GM19023 (cell line): ENCODE data around the gene KCND2.

ENCODE experiments used
- ATAC-seq: cut with Tn5 transposase; IDR thresholded peaks from one replicate; pipeline ENCODE4 v1.9.1; 2021; ENCODE audit warnings: mild to moderate bottlenecking, moderate library complexity; ENCODE audit not compliant: unreplicated experiment

The KCND2 gene

DNA sequence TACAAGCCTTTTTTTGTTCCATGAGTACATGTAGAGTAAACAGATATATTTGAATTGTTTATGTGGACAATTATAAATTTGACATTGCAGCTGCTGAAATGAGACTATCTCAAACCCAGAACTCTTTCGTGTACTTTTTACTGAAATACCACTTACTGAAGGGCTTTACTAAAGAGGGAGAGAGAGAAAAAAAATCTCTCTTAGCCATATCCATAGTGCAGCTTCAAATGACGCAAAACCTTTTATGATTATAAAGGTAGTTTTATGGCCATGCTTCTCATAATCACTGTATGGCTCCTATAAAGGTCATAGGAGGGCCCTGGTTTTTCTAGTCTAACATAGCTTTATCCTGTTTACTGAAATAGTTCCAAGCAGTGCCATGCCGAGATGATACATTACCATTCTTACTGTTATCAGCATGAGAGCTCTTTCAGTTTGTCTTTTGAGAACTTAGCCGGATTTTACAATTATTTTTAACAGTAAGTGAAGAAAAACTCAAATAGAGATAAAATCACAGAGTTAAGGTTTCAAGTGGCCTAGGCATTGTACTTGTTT lies 35.1 kb downstream of the KCND2 start:
- ATAC-seq: no peak

DNA sequence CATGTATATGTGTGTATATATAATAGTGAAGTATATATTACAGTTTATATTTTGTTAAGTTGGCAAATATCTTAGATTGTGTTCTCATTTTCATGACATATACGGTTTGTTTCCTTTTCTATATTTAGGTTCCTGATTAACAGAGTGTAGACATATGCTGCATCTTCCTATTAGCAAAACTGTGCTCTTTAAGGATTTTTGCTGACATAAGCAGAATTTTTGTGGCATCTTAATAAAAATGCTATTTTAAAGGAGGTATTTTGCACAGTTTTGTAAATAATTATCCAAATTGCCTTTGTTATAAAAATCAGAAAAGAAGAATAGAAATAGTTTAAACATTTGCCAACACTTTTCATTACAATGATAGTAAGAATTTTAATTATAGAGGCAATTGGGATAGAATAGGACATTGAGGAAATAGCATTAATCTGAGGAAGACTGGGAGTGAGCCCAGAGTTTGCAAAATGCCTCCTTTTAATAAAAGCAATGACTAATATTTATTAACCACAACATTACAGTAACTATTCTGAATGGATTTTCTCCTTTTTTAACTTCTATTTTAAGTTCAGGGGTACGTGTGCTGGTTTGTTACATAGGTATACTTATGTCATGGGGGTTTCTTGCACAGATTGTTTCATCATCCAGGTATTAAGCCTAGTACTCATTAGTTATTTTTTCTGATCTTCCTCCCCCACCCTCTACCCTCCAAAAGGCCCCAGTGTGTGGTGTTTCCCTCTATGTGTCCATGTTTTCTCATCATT lies 38.2 kb downstream of the KCND2 start:
- no peak for ATAC-seq

DNA sequence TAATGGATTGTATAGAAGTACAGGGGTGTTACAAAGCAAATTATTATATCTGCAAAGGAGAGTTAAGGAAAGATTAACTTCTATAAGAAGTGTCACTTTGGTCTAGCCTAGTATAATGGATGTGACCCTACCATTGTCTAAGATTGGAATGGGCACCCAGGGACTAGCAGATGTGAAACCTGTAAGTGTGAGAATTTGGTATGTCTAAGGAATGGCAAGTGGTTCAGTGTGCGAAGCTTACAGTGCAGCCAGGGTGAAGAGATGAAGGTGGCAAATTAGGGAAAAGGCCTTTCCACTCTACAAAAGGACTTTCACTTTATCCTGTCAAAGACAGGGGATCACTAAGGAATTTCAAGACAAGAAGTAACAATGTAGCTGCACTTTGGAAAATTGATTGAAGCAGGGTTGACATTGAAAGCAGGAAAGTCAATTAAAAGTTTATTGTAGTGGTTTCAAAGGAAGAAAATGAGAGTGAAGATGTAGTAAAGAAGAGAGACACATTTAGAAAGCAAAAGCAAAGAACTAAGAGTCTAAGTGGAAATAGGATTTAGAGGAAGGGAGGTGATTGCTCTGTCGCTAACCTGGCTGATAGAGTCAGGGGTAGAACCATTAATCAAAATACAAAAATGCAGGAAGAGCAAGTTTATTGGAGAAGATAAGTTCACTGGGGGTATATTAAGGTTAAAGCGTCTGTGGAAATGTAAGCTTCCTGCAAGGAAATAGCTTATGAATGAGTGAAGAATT lies 47.4 kb downstream of the KCND2 start:
- ATAC-seq: no peak

DNA sequence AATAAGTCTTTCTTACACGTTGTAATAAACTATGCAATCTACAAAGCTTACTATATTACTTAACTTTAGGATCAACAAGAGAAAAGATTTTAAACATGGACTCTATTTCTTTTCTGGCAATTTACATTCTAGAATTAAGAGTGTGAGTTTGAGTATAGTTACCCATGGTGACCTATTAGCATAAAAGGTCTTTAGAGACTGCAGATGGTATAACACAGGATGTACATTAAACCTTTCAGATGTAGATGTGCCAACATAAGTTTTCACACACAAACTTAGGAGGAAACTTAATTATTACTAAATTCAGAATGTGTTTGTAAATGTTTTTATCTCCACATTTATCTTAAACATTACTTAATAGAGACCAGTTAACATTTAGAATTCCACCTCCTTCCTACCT lies 54.1 kb downstream of the KCND2 start:
- ATAC-seq: no peak

DNA sequence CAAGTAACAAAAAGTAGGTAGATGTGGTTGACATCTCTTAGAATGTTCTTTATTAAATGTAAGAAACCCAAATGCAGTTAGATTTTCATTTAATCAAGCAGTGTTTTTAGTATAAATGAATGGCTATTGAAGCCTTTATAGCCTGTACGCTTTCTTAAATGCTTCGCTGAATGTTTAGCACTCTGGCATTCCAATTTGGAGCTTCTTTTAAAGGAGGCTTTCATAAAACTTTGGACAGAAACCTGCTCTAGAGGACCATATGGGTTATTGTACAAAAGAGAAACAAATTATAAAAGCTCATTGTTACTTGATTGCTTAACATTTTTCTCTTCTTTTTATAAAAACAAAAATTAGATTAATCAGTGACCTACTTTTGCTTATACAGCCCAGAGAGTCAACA lies 59.5 kb downstream of the KCND2 start:
- no peak for ATAC-seq

DNA sequence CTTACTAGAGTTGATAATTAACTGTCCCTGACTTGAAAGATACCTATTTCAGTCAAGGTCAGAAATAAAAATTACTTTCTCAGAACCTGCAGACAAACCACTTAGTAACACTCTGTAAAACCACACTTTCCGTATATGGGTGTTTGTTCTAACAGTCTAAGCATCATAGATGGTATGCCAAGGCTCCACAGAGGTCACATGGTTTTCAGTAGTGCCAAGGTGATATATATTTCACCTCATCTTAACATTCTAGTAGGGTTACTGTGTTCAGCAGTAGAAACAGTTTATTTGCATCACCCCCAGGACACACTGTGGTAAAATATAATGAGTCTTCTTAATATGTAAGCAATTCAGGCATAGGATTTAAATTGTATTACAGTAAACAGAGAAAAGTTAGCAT lies 61.5 kb downstream of the KCND2 start:
- ATAC-seq: peak; percentile 84

DNA sequence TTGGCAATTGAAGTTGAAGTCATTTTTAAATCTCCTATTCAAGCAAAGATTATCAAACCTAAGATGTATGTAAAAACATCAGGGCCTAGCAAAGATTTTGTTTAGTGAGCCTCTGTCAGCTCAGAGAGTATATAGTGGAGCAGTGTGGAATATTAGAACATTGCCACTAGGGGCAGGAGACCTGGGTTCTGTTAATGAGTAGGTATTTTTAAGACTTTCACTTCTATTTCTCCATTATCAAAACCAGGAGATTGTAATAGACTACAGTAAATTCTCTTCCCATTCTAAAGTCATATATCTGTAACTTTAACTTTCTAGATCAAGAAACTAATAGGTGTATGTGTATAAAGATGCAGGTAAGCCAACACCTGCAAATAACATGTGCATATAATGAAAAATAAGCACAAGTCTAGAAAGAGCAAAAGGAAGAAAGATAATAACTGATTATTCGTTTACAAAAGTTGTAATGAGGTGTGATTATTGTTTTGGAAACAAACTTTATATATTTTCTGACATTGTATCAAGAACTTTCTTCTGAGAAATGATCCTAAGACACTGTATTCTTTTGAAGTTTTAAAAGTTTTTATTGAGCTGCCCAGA lies 64.4 kb downstream of the KCND2 start:
- peak; percentile 61 for ATAC-seq

DNA sequence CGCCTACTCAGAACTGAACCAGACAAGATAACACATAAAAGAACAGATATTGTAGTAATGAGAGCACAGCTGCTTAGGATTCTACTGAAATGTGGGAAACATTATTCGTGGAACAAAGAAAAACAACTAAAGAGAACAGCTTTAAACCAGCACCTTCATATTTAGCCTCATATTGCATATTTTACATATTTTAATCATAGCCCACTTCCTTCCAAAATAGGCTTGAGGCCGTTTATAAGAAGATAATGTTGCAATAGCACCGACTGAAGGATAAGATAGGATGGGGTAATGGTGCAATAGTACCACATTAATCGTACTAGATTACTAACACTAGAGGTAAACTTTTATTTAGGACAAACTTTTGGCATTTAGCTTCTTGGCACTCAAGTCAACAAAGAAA lies 71.3 kb downstream of the KCND2 start:
- ATAC-seq: no peak

DNA sequence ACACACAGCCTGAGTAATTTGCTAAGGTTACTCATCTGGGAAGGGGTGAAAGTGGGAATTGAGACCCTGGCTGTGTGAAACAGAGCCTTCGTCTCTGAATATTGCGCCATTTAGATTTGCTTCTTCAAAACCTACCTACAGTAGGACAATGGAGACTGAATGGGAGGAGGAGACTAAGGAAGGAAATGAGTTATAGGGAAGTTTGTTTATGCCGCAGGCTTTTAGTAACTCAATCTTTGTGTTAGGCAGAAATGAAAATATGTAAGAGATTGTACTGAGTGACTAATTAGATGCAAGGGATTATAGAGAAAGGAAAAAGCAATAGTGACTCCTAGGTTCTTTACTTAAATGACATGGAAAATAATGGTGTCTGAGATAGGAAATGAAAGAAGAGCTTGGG lies 80.2 kb downstream of the KCND2 start:
- no peak for ATAC-seq

DNA sequence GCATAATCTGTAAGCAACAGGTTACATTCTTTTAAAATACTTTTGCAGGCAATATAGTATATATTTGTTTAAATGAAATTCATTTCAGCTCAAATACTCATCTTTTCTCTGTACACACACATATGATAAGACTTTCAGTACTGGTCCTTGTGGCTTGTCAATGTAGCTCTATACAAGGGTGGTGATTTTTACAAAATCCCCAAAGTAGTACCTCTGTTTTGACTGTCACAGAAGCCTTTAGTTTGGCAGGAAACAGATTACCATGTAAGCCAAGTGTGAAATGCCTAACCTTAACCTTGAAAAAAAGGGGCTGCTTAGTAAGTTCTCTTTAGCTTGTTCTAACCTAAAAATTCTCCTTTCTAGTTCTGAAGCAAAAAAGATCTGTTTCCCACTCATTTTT lies 87.9 kb downstream of the KCND2 start:
- peak; percentile 91 for ATAC-seq

DNA sequence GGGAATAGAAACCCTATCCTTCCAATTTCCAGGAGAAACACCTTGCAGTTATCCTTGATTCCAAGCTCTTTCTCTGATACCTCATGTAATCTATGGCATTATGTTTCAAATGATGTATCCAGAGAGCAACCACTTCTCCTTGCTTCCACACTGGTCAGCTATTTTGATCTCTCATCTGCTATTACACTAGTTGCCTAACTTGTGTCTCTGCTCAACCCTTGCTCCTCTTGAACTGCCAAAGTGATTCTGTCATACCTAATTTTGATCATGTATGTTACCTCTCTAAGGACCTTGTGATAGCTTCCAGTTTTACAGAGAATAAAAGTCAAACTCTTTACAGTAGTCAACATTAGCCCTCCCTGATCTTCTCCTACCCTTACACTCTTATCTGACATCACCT lies 90.4 kb downstream of the KCND2 start:
- no peak for ATAC-seq

DNA sequence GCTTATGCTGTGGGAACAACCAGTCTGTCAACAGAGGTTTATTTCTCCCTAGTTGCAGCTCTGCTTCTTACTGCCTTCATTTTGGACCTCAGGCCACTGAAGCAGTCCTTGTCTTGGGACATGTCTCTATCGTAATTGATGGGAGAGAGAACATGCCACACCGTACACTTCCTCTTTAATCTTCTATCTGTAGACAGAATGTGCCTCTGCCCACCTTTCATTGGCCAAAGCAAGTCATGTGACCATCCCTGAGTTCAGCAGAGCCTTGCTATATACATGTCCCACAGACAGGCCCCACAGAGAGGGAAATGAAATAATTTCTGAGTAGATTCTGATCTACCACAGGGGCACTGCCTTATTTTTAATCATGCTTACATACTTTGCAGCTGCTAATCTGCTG lies 98.0 kb downstream of the KCND2 start:
- no peak for ATAC-seq

DNA sequence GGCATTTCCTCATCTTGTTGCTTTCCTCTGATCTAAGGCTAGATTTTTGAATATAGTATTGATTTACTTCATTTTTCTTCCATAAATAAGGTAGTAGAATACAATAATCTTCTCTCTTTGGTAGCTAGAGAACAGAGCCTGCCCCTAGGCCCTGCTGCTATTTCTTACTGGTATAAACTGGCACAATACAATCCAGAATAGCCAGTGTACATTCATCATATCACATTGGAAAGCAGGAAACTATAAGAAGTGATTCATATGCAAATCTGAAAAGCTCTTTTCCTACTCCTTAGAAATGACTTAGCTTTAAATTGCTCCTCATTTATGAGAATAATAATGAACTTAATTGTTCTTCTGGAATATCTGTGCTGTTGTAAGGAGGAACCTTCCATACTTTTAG lies 100.2 kb downstream of the KCND2 start:
- ATAC-seq: no peak

DNA sequence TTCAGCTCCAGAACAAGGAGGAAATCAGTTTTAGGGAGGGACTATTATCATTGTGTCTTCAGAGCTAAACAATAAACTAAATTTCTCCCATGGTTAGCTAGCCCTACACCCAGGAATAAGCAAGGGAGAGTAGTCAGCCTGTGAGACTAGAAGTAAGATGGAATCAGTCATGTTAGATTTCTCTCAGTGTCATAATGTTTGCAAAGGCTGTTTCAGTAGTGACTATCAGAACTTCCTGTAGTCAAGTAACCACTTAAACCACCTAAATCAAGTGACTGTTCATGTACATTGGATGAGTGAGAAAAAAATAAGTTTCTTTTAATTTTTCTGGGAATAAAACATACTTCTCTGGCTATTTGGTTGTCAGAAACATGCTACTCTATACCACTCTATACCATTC lies 121.6 kb downstream of the KCND2 start:
- peak; percentile 39 for ATAC-seq

DNA sequence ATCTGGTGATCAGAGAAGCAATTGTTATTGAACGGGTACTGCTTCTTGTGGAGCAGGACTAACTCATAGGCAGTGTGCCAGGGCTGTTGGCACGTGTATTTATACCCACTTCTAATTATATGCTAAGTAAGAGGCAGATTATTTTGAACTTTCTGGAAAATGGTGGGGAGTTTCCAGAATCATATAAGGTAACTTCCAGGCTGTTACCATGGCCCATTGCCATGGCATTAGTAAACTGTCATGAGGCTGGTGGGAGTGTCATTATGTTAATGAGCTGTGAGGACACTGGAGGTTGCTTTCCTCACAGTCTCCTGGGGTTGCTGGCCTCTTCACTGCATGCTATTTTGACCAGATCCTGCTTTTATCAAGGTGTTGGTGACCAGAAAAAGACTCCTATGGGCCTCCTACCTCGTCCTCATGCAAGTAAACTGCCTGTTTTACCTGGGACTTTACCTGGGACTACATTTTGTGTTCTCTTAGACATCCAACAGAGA lies 122.6 kb downstream of the KCND2 start:
- peak; percentile 91 for ATAC-seq

DNA sequence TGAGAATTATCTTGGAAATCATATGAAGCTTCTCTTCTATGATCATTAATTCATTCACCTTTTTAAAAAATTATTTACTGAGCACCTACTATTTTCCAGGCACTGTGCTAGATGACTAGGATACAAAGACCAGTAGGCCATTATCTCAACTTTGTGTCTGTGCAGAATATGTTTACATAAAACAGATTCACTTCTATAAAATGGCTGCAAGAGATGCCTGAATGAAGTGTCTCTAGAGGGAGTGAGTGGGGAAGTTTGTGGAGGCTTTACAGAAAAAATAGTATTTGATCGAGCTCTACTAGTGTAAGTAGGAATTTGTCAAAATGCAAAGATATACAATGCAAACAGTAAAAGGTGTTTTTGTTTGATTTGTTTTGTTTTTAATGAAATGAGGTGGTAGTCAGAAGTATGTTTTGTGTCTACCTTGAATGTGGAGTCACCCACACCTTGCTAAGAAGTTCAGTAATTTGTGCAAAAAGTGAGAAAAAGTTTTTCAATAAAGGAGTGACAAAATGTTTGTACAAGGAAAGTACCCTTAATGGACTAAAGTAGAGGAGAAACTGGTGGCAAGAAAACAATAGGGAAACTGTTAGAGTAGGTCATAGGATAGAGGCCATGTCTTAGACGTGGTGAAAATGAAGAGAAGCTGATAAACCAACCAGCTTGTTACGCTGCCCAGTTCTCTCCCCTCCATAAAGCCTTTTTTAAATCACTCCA lies 125.5 kb downstream of the KCND2 start:
- ATAC-seq: no peak

DNA sequence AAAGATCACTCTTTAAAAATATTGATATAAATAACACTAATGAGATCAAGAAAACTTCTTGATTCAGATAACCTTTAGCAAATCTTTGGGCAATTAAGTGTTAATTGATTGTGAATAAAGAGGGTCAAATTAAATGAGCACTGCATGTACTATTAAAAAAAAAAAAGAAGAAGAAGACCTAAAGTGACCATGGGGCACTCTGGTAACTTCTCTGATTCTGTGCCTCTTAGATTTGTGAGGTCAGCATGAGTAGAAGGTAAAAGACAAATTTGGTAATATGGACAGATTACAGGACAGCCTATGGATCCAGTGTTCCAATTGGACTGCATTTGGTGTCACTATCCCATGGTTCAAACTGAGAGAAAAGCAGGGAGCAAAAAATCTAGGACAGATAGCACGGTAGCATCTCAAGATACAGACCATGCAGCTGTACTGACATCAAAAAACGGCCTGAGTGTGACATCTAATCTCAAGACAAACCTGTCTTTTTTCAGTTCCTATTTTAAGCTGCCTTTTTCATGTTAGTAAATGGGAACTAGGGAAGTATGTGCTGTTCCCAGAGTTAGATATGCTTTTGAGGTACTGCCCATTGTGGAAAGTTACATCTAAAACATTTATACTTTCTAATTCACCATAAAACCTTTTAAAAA lies 128.0 kb downstream of the KCND2 start:
- ATAC-seq: peak; percentile 35

DNA sequence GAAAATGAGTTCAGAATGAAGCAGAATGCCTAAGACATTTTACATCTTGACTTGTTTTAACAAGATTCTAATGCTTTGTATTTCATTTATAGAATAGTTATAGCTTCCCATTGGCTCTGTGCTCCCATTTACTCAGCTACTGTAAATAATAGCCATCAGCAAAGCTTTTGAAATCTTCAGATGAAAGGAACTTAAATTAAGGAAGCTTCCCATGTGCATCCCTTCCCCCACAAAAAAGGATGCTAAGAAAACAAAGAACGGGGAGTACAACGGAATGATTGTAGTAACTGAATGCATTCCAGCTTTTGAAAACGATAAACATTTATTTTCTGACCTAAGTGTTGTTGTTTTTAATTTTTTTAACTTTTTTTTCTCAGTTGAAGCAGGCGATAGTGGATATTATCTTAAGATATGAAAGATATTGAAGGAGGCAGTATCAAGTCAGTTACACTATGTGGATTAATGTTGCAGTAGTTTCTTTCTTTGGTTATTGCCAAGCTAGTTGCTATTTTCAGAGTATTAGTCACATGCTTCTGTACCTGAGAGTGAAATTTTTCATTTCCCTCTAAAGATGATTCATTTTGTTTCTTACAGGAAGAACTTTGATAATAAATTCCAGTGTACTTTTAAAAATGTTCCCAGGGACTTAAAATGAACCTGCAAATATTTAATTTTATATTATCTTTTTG lies 129.2 kb downstream of the KCND2 start:
- peak; percentile 55 for ATAC-seq

DNA sequence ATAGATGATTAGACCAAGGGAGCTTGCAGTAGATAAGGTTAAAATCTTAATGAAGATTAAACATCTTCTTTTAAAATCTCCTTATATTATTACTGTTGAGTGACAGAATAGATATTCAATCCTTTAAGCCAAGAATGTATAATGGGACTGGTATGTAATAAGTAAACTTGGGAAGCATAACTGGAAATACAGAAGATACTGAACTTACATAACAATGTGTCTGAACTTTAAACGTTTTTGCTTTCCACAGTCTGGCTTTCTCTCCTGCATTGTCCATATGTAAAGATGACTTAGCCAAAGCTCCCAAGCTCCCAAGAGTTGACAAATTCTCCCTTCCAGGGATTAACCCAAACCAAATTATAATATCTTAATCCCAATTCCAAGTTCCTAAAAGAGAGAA lies 129.8 kb downstream of the KCND2 start:
- ATAC-seq: no peak

DNA sequence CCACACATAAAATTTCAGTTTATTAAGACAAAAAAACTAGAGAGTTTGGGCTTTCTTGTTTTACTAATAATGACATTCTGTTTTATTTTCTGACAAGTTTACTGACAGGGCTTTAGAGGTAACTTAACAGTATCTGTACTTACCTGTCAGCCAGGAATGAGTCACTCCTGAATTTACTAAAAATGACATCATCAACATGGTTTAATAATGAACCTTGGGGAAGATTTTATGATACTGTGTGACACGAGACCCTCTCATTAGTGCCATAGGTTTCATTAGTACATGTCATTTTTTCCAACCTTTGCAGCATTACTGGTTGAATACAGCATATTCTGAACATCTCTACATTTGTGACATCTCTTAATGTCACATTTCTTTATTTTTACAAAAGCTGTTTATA lies 131.1 kb downstream of the KCND2 start:
- peak; percentile 59 for ATAC-seq
